A172 (cell line): ENCODE results near the gene SEPTIN1. TPM values are rescaled to one million over a fixed set of nuclear protein-coding genes. Genes with fewer than 3 reads are reported as not detected.

Experiments used
- DNase-seq: peaks from one replicate; pipeline ENCODE4 v3.0.0-alpha.2; 2015; ENCODE audit warnings: low spot score
- total RNA-seq: library from RNA; depleted of rRNA; stranded (reverse); fragments of >200 nt; shearing (Covaris generic); gene quantifications from 2 replicates; pipeline ENCODE4 v1.2.3, GENCODE V29; 2014; rRNA removed

SEPTIN1 gene
- not detected in 2 replicates for total RNA-seq

DNA sequence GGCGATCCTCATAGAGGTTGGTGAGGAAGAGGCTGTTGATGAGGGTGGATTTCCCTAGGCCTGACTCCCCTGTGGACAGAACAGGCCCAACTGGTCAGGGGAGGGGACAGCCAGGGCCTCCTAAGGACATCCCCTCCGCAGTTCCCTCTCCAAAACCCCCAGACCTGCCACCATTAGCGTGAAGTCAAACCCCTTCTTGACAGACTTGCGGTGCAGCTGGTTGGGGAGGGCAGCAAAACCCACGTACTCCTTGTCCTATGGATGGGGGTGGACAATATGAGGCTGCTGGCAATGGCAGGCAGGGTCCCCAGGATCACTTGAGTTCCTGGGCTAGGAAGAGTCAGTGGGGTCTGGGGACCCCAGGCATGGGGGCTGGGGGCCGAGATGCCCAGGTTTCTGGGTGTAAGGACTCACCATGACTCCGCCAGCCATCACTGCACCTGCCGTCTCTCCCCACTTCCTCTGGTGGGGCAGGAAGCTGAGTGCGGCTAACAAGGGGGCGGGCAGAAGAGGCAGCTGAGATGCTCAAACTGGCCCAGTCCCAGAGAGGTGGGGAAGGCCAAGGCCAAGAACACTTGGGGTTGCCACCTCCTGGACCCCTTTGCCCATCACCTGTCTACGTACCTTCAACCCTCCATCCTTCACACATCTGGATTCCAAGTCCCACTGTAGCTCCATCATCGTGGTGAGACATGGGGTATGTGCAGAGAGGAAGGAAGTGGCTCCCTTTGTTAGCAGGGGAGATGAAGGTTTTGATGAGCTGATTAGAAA is at the start of gene SEPTIN1:
Gene SEPTIN1 (minus strand): TSS at position 451 of the 771 bp plus-strand sequence. CDS start 19 bp downstream, at position 432.
- DNase-seq, result no peak

GRCh38 chr16:30430428-30430970 is 48.1 kb upstream of the SEPTIN1 start:
- no peak for DNase-seq

GRCh38 chr16:30429678-30430427 is 47.5 kb upstream of the SEPTIN1 start, which contains the start of gene DCTPP1:
Gene DCTPP1, minus strand, starts transcription at chr16:30430030. Its CDS starts 50 bp downstream, at chr16:30429980.
- DNase-seq, result peak; percentile 100

- no peak for DNase-seq
Measured at GRCh38 chr16:30429418-30429677, 47.0 kb upstream of the SEPTIN1 start.

GRCh38 chr16:30428055-30428454 is 45.7 kb upstream of the SEPTIN1 start:
- DNase-seq, result no peak

DNA sequence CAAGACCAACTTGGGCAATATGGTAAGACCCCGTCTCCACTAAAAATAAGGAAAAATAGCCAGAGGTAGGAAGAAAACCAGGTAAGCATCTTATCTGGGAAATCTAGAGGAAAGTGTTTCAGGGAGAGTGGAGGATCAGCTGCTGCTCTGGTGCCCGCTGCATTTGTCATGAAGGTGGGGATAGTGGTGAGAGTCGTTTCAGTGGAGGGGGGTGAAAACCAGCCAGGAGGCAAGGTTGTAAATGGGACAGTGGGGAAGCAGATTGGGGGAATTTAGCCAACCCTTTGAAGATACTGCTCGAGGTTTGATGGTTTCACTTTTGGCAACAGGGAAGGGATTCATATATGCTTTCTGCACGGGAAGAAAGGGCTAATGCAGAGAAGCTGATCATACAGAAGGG is 38.6 kb upstream of the SEPTIN1 start:
- no peak for DNase-seq

DNA sequence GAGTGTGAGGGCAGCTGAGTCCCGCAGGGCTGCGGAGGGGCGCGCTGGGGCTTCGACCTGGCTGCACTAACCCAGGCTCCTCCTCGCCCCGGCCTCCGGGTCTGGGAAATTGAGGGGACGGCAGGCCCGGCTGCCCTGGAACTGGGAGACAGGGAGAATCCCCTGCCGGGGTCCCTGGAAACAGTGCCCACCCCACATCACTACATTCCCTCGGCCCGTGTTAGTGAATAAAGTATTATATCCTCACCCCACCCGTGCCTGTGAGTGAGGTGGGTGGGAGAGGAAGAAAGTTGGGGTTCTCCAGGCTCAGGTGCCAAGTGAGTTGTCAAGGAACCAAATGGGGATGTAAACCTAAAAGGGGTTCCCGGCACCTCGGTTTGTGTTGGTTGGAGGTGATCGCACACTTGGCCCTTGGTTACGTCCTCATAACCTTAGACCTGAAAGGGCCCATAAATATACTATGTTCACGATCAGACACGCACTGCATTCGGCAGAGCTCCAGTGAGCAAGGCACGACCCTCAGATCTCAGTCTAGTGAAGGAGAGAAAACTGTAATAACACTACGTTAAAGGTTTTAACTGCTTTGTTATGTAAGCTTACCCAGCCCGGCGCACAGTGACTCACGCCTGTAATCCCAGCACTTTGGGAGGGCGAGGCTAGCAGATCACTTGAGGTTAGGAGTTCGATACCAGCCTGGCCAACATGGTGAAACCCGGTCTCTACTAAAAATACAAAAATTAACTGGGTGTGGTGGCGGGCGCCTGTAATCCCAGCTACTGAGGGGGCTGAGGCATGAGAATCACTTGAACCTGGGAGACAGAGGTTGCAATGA is 36.2 kb upstream of the SEPTIN1 start:
- DNase-seq, result no peak

GRCh38 chr16:30417529-30418349 is 35.4 kb upstream of the SEPTIN1 start:
- DNase-seq, result no peak

- no peak for DNase-seq
Measured at GRCh38 chr16:30416624-30417528, 34.5 kb upstream of the SEPTIN1 start.

- DNase-seq, result no peak
Measured at GRCh38 chr16:30416047-30416603, 33.8 kb upstream of the SEPTIN1 start.

DNA sequence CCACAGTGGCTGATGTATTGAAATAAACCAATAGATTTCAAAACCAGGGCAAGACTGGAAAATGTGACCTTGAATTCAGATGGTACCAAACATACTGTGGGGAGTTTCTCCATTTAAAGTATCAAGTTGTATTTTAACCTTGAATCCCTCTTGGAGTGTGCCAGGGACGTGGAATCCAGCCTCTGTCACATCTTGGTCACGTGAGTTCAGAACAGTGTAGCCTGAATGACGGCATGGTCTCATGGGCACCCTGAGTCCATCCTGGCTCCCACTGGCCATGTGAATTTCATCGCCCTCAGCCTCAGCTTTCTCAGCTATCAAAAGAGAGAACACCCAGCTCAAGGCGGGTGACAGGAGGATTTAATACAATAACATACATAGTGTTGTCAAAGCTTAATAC is 31.8 kb upstream of the SEPTIN1 start:
- DNase-seq, result no peak

- DNase-seq, result no peak
Measured at GRCh38 chr16:30413112-30413806, 30.9 kb upstream of the SEPTIN1 start.

GRCh38 chr16:30409125-30410060 is 27.0 kb upstream of the SEPTIN1 start:
- DNase-seq, result peak; percentile 84

DNA sequence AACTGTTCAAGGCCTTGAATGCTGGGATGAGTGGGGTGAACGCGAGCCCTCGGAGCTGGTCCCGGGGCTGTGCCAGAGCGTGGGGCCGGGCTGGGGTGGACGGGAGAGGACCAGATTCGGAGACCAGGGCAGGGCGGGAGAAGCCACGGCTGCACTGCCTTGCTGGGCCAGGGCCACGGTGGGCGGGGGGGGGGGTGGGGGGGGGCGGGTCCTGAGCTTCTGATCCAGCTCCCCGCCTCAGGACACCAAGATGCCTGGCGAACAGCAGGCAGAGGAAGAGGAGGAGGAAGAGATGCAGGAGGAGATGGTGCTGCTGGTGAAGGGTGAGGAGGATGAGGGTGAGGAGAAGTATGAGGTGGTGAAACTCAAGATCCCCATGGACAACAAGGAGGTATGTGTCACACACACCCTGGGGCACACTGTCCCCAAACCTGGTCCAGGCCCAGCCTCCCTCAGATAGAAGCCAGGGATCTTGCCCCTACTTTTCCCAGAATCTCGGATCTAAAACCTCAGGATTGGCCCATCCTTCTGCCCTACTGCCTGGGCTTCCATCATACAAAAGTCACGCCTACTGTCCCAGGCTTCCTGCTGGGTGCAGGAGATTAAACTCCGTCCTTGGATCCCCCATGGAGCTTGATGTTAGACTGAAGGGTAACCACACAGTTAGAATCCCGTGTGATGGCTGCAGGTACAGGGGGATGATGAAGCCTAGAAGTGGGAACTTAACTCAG is 25.6 kb upstream of the SEPTIN1 start:
- peak; percentile 42 for DNase-seq

GRCh38 chr16:30407102-30407803 is 24.9 kb upstream of the SEPTIN1 start, which contains the start of gene ZNF771:
Gene ZNF771, plus strand, starts transcription at chr16:30407606. Its CDS starts 448 bp downstream, at chr16:30408054.
- DNase-seq, result peak; percentile 82

DNA sequence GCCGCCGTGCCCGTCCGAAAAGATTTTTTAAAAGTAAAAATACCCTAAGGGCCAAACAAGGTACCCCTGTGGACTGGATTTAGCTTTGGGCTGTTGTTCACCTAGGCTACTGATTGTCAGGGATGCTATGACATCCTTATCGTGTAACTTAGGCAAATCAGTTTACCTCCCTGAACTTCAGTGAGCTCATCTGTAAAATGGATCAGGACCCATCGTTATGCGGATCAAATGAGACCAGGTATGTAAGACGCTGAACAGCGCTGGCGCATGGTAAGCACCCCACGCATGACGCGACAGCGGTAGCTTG is 24.4 kb upstream of the SEPTIN1 start:
- no peak for DNase-seq
